NB4 (cell line): ENCODE results near the gene KLHL6.

Source experiments
- DNase-seq: peaks from one replicate; pipeline ENCODE4 v3.0.0; 2010; ENCODE audit warnings: low read depth
- H3K4me3 ChIP-seq: one replicate; pipeline ENCODE4 v1.5.1; 2011; ENCODE audit warnings: mild to moderate bottlenecking, low read depth, low read length, moderate library complexity
- MYC ChIP-seq: IDR thresholded peaks from 2 replicates; pipeline ENCODE4 v1.6.1; 2011; ENCODE audit warnings: low read depth, low read length
- POLR2A ChIP-seq: IDR thresholded peaks from 2 replicates; pipeline ENCODE4 v1.6.1; 2011; ENCODE audit warnings: mild to moderate bottlenecking; ENCODE audit not compliant: insufficient read length; ENCODE audit errors: extremely low read depth
- TF ChIP-seq, protein P1 (sequence below): IDR thresholded peaks from 2 replicates; pipeline ENCODE4 v1.6.1; 2011; ENCODE audit warnings: low read depth, low read length
- TF ChIP-seq, protein P2 (sequence below): IDR thresholded peaks from one replicate; pipeline ENCODE4 v1.5.1; 2012; ENCODE audit warnings: low read depth, low read length

KLHL6 gene

DNA sequence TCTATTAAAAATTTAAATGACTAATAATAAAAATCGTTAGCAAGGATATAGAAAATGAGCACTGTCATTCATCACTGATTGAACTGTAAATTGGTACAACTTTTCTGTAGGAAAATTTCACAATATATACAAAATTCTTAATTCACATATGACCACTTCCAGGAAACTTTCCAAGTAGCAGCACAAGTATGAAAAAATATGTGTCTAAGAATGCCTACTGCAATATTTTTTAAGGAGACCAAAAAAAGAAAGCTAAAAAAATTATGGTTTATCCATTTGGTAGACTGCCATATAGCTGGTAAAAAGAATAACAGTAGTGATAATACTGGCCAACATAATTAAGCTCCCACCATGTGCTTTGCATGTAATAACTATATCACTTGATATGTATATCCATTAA is 59.2 kb downstream of the KLHL6 start:
- no peak for TF ChIP-seq POLR2A
- TF ChIP-seq, protein P1, sequence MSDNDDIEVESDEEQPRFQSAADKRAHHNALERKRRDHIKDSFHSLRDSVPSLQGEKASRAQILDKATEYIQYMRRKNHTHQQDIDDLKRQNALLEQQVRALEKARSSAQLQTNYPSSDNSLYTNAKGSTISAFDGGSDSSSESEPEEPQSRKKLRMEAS = no peak
- TF ChIP-seq, protein P2, sequence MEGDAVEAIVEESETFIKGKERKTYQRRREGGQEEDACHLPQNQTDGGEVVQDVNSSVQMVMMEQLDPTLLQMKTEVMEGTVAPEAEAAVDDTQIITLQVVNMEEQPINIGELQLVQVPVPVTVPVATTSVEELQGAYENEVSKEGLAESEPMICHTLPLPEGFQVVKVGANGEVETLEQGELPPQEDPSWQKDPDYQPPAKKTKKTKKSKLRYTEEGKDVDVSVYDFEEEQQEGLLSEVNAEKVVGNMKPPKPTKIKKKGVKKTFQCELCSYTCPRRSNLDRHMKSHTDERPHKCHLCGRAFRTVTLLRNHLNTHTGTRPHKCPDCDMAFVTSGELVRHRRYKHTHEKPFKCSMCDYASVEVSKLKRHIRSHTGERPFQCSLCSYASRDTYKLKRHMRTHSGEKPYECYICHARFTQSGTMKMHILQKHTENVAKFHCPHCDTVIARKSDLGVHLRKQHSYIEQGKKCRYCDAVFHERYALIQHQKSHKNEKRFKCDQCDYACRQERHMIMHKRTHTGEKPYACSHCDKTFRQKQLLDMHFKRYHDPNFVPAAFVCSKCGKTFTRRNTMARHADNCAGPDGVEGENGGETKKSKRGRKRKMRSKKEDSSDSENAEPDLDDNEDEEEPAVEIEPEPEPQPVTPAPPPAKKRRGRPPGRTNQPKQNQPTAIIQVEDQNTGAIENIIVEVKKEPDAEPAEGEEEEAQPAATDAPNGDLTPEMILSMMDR = no peak
- no peak for TF ChIP-seq MYC
- H3K4me3 ChIP-seq = no peak overlapping the region
- no peak for DNase-seq

DNA sequence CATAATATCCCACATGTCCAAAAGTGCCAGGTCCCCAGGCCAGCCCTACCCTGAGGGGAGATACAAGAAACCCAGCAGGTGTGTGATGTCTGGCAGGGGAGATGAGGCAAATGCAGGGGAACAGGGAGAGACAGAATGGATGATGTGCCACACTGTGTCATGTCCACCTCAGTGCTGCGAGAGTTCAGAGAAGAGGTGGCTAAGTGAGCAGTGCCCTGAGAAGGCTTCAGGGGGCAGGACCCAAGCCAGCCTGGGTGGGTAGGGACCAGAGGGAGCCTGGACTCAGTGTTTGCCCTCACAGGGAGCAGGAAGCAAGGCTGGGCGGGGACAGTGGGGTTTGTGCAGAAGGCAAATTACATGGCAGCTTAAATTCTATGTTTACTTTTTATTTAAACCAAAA is 61.2 kb downstream of the KLHL6 start:
- TF ChIP-seq, protein P1 = no peak
- TF ChIP-seq MYC (no peak), POLR2A (no peak)
- TF ChIP-seq, protein P2 = no peak
- no peak overlapping the region for H3K4me3 ChIP-seq
- no peak for DNase-seq

DNA sequence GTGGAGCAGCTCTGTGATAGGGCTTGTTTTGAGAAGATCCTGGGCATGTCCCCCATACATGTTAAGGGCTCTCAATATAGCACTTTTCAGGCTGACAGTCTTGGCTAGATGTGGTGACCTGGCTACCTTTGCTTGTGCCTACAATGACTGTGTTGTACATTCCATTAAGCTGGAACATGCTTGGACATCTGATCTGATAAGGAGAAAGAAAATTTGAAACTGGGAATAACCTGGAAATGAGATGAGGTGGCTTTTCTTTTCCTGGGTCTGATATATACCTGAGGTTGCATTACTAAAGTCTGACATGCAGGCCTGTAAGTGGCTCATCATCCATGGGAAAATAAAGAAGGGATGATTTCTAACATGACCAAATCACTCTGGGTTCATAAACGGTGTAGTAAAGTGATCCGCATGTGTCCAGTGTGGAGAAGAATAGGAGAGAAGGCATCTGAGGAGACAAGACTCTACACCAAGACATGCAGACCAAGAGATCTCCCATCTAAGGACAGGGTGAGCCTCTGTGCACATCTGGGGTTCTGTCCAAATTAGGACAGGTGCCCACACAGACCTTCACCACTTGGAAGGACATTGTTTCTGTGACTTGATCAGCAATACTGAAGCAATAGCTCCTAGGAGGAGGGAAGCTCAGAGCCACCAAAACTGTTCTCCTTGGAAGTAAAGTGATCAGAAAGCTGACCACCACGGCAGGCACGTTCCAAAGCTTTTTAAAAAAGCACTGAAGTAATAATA is 62.0 kb downstream of the KLHL6 start:
- H3K4me3 ChIP-seq = no peak overlapping the region
- TF ChIP-seq, protein P2 = no peak
- TF ChIP-seq, protein P1 = no peak
- TF ChIP-seq POLR2A (no peak), MYC (no peak)
- no peak for DNase-seq

DNA sequence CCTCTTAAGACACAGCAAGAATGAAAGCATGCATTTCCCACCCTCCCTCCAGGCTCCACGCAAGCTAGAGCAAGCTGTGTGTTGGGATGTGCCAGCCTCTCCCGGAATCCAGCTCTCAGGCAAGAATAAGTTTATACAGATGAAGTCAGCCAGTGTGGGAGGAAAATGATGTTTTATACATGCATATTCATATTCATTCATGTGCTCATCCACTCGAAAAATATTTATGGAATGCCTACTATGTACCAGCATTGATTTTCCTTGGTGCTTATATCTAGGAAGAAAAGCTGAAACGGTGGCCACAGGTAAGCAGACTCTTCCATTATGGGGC is 62.7 kb downstream of the KLHL6 start:
- H3K4me3 ChIP-seq = no peak overlapping the region
- DNase-seq = no peak
- no peak for TF ChIP-seq POLR2A
- TF ChIP-seq, protein P2 = no peak
- no peak for TF ChIP-seq MYC
- TF ChIP-seq, protein P1 = no peak

DNA sequence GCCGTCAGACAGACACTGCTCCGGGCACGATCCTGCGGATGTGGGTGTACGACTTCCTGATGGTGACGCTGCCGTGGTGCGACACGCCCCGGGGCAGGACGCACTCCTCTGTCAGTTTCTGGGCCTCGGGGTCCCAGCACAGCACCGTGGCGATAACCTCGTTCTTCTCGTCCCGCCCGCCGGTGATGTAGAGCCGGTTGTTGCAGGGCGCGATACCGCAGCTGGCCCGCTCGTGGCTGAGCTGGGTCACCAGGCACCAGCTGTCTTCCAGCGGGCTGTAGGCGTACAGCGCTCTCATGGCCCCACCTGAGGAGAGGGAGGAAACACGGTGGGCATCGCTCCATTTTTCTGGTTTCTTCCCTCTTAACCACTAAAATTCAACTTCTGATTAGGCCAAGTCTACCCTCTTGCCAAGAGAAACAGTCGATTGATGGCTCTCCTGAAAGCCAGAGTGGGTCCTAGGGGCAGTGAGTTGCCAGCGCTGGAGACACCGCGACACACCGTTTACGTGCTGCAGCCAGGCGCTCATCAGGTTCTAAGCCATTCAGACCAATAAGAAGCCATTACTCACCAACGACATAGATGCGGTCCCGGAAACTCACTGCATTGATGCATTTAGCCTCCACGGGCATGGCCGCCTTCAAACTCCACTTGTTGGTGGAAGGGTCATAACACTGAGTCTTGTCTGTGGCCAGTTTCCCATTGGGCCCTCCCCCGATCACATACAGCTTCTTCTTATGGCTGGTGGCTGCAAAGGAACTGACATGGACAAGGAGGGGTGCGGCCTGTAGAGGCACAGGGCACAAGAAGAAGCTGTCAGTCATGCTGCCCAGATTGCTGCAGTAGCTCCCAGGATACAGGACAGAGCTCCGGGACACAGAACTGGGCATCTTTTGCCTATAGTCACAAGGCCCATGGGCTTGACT is 63.3 kb downstream of the KLHL6 start:
- H3K4me3 ChIP-seq = no peak overlapping the region

More for the DNA sequence above, 63.3 kb downstream of the KLHL6 start:
- DNase-seq = no peak
- TF ChIP-seq MYC (no peak), POLR2A (no peak)
- TF ChIP-seq, protein P1 = no peak
- TF ChIP-seq, protein P2 = no peak
